GM12892 (cell line): ENCODE results near the gene CRYGC.

Source experiments
- POLR2A ChIP-seq: IDR thresholded peaks from 2 replicates; pipeline ENCODE4 v1.6.1; 2011; ENCODE audit warnings: low read depth, low read length, control low read depth
- POLR2AphosphoS5 ChIP-seq: IDR thresholded peaks from 2 replicates; pipeline ENCODE4 v1.6.1; 2011; ENCODE audit warnings: low read depth, low read length, control low read depth
- TAF1 ChIP-seq: IDR thresholded peaks from 2 replicates; pipeline ENCODE4 v1.6.1; 2011; ENCODE audit warnings: low read depth, mild to moderate bottlenecking, control low read depth, low read length, borderline replicate concordance

- TF ChIP-seq POLR2AphosphoS5 (no peak), POLR2A (no peak), TAF1 (no peak)
Measured at GRCh38 chr2:208112969-208113368, 16.7 kb downstream of the CRYGC start.
